Measurements from ENCODE around the gene DHDDS. TPM values are rescaled to one million over a fixed set of nuclear protein-coding genes. Genes with fewer than 3 reads are reported as not detected.

DHDDS gene
- total and polyA plus RNA-seq, 2 of the 13 experiments (the other 11 are each of a cell fraction or from before 2014, with no cell fraction given): 18.9 to 28.3 TPM

GRCh38 chr1:26472320-26472900, 40.3 kb downstream of the DHDDS start, which contains the start of gene HMGN2 (continued):
- TF ChIP-seq MLLT10 (CRISPR knock-in tag; IDR thresholded peaks at IDR 0.05): no peak
- TF ChIP-seq SMC3 (IDR thresholded peaks at IDR 0.05; ENCODE audit: low read length): no peak
- TF ChIP-seq HINFP (CRISPR knock-in tag; IDR thresholded peaks at IDR 0.05; ENCODE audit: low read depth): no peak
- TF ChIP-seq KLF15 (CRISPR knock-in tag; IDR thresholded peaks at IDR 0.05; ENCODE audit: borderline replicate concordance): no peak
- no peak for TF ChIP-seq ZNF10 (CRISPR knock-in tag; IDR thresholded peaks at IDR 0.05; ENCODE audit: borderline replicate concordance, low read depth)
- no peak; a peak in 1 of 4 replicates for TF ChIP-seq KLF16 (CRISPR knock-in tag; IDR thresholded peaks at IDR 0.05)
- TF ChIP-seq TBX2 (CRISPR knock-in tag; IDR thresholded peaks at IDR 0.05; ENCODE audit: borderline replicate concordance): no peak
- no peak for TF ChIP-seq CCAR2 (optimal IDR thresholded peaks at IDR 0.05; ENCODE audit: low read depth, low read length)
- peak; percentile 83 for TF ChIP-seq NFYB (CRISPR knock-in tag; IDR thresholded peaks at IDR 0.05)
- TF ChIP-seq RXRB (CRISPR knock-in tag; IDR thresholded peaks at IDR 0.05; ENCODE audit: borderline replicate concordance): no peak
- TF ChIP-seq USF2 (IDR thresholded peaks at IDR 0.05; ENCODE audit: low read depth, low read length): peak; percentile 72
- TF ChIP-seq USF2 (CRISPR knock-in tag; IDR thresholded peaks at IDR 0.05; ENCODE audit: borderline replicate concordance): peak; percentile 74; the same call in 1 of the 2 replicates
- no peak for TF ChIP-seq ZNF207 (IDR thresholded peaks at IDR 0.05; ENCODE audit: borderline replicate concordance)
- TF ChIP-seq ZSCAN12 (CRISPR knock-in tag; IDR thresholded peaks at IDR 0.05): no peak
- no peak for TF ChIP-seq ZNF577 (CRISPR knock-in tag; IDR thresholded peaks at IDR 0.05; ENCODE audit: borderline replicate concordance, low read depth)
- no peak for TF ChIP-seq KDM1A (CRISPR knock-in tag; IDR thresholded peaks at IDR 0.05)
- no peak for TF ChIP-seq ZNF230 (CRISPR knock-in tag; IDR thresholded peaks at IDR 0.05)
- 0 out of 2 replicates have a peak, but pooled peaks have one; percentile 19 for TF ChIP-seq ZNF564 (CRISPR knock-in tag; IDR thresholded peaks at IDR 0.05)
- peak; percentile 71; the same call in 1 of the 2 replicates for TF ChIP-seq ARHGAP35 (CRISPR knock-in tag; IDR thresholded peaks at IDR 0.05; ENCODE audit: borderline replicate concordance)
- TF ChIP-seq RORA (CRISPR knock-in tag; IDR thresholded peaks at IDR 0.05): no peak
- no peak for TF ChIP-seq ZBTB7A (CRISPR knock-in tag; IDR thresholded peaks at IDR 0.05)
- TF ChIP-seq POLR2G (IDR thresholded peaks at IDR 0.05; ENCODE audit: low read depth, low read length): peak; percentile 84
- no peak for TF ChIP-seq ZNF7 (CRISPR knock-in tag; IDR thresholded peaks at IDR 0.05)
- 0 out of 2 replicates have a peak, but pooled peaks have one; percentile 45 for TF ChIP-seq ZNF354B (CRISPR knock-in tag; IDR thresholded peaks at IDR 0.05)
- no peak for TF ChIP-seq NCOA5 (CRISPR knock-in tag; IDR thresholded peaks at IDR 0.05)
- TF ChIP-seq ZSCAN25 (CRISPR knock-in tag; IDR thresholded peaks at IDR 0.05): no peak
- no peak for TF ChIP-seq CTCF (CRISPR knock-in tag; IDR thresholded peaks at IDR 0.05)
- no peak for TF ChIP-seq ZNF550 (CRISPR knock-in tag; IDR thresholded peaks at IDR 0.05; ENCODE audit: borderline replicate concordance)
